NB4 (cell line): Measurements from ENCODE around the gene MFSD2B.

Experiments
- DNase-seq: peaks from one replicate; pipeline ENCODE4 v3.0.0; 2010; ENCODE audit warnings: low read depth
- H3K4me3 ChIP-seq: one replicate; pipeline ENCODE4 v1.5.1; 2011; ENCODE audit warnings: mild to moderate bottlenecking, low read depth, low read length, moderate library complexity
- MYC ChIP-seq: IDR thresholded peaks from 2 replicates; pipeline ENCODE4 v1.6.1; 2011; ENCODE audit warnings: low read depth, low read length
- POLR2A ChIP-seq: IDR thresholded peaks from 2 replicates; pipeline ENCODE4 v1.6.1; 2011; ENCODE audit warnings: mild to moderate bottlenecking; ENCODE audit not compliant: insufficient read length; ENCODE audit errors: extremely low read depth
- TF ChIP-seq, protein P1 (sequence below): IDR thresholded peaks from one replicate; pipeline ENCODE4 v1.5.1; 2012; ENCODE audit warnings: low read depth, low read length
- TF ChIP-seq, protein P2 (sequence below): IDR thresholded peaks from 2 replicates; pipeline ENCODE4 v1.6.1; 2011; ENCODE audit warnings: low read depth, low read length

MFSD2B gene

DNA sequence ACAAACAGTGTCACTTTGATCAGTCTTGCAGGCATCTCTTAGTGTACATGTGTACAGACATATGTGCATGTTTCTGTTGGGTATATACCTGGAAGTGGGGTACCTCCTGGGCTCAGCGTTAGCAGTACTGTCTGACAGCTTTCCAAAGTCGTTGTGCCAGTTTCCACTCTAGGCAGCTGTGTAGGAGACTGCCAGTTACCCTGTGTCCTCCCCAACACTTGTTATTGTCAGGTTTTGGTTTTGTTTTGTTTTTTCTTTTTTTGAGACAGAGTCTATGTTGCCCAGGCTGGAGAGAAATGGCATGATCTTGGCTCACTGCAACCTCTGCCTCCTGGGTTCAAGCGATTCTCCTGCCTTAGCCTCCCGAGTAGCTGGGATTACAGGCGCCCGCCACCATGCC lies 45.9 kb downstream of the MFSD2B start:
- H3K4me3 ChIP-seq = no peak overlapping the region
- TF ChIP-seq POLR2A (no peak), MYC (no peak)
- TF ChIP-seq, protein P1, sequence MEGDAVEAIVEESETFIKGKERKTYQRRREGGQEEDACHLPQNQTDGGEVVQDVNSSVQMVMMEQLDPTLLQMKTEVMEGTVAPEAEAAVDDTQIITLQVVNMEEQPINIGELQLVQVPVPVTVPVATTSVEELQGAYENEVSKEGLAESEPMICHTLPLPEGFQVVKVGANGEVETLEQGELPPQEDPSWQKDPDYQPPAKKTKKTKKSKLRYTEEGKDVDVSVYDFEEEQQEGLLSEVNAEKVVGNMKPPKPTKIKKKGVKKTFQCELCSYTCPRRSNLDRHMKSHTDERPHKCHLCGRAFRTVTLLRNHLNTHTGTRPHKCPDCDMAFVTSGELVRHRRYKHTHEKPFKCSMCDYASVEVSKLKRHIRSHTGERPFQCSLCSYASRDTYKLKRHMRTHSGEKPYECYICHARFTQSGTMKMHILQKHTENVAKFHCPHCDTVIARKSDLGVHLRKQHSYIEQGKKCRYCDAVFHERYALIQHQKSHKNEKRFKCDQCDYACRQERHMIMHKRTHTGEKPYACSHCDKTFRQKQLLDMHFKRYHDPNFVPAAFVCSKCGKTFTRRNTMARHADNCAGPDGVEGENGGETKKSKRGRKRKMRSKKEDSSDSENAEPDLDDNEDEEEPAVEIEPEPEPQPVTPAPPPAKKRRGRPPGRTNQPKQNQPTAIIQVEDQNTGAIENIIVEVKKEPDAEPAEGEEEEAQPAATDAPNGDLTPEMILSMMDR = no peak
- TF ChIP-seq, protein P2, sequence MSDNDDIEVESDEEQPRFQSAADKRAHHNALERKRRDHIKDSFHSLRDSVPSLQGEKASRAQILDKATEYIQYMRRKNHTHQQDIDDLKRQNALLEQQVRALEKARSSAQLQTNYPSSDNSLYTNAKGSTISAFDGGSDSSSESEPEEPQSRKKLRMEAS = no peak
- DNase-seq = no peak

DNA sequence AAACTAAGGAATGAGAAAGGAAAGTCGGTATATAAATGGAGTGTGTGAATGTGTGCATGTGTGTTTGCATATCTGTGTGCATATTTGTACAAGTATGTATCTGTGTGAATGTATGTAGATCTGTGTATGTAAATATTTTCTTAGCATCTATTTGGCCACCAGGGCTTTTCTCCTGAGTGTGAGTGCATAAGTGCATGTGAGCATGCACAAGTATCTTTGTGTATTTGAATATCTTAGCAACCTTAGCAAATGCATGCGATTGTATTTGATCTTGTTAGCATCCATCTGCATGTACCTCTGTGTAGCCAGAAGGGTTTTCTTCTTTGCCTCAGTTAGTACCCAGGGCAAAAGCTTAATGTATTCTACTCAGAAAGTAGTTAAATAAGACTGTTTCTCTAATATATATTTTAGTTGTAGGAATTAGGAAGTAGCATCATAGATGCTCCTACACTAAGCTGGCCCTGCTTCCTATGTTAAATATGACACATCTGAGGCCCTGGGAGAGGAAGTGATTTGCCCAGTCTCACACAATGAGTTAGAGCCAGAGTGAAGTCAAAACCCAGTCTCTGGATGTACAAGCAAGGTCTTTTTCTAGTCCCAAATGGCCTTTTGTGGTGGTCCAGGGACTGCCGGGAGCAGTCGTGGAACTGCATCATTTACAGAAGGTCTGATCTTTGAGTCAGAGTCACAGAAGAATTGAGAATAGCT lies 48.8 kb downstream of the MFSD2B start:
- TF ChIP-seq, protein P1 = no peak
- TF ChIP-seq MYC = no peak
- TF ChIP-seq, protein P2 = no peak
- TF ChIP-seq POLR2A = no peak
- no peak for DNase-seq
- no peak overlapping the region for H3K4me3 ChIP-seq

GRCh38 chr2:24065341-24065740 lies 55.5 kb downstream of the MFSD2B start:
- no peak for TF ChIP-seq MYC
- TF ChIP-seq, protein P1 = no peak
- no peak for TF ChIP-seq POLR2A
- TF ChIP-seq, protein P2 = no peak
- H3K4me3 ChIP-seq = no peak overlapping the region
- no peak for DNase-seq

DNA sequence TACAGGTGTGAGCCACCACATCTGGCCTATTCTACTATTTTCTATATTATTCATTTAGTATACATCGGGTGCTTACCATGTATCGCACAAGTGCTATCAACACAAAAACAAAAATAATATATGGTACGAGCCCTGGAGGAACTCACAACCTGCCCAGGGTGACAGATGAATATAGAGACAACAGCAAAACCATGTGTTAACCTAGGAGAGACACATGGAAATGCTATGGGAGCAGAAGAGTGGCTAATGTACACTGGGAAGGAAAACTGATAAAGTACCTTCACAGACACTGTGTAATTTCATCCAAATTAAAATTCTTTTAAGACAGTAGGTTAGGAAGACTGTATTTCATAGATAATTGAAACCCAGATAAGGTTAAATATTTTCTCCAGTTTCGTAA lies 62.4 kb downstream of the MFSD2B start:
- TF ChIP-seq MYC (no peak), POLR2A (no peak)
- TF ChIP-seq, protein P2 = no peak
- TF ChIP-seq, protein P1 = no peak
- no peak overlapping the region for H3K4me3 ChIP-seq
- no peak for DNase-seq

GRCh38 chr2:24073816-24074215 lies 63.9 kb downstream of the MFSD2B start:
- no peak for DNase-seq
- H3K4me3 ChIP-seq = peak overlapping the region; percentile 4
- TF ChIP-seq, protein P2 = no peak

GRCh38 chr2:24075259-24075658 lies 65.4 kb downstream of the MFSD2B start:
- TF ChIP-seq POLR2A = no peak
- TF ChIP-seq, protein P1 = no peak
- TF ChIP-seq, protein P2 = no peak
- no peak for TF ChIP-seq MYC
- DNase-seq = no peak
- H3K4me3 ChIP-seq = peak overlapping the region; percentile 79
